IPS-18a (cell line): ENCODE results near the gene GSG1L.

ENCODE experiments used
- H3K27ac ChIP-seq: one replicate; pipeline ENCODE4 v1.5.1; 2013; ENCODE audit warnings: low read length
- H3K27me3 ChIP-seq: one replicate; pipeline ENCODE4 v1.6.1; 2013; ENCODE audit warnings: mild to moderate bottlenecking, low read length; ENCODE audit not compliant: control insufficient read depth, insufficient read depth
- H3K36me3 ChIP-seq: one replicate; pipeline ENCODE4 v1.6.1; 2013; ENCODE audit warnings: low read depth, low read length; ENCODE audit not compliant: control insufficient read depth
- H3K4me1 ChIP-seq: one replicate; pipeline ENCODE4 v1.6.1; 2013; ENCODE audit warnings: low read depth, low read length; ENCODE audit not compliant: control insufficient read depth
- H3K4me3 ChIP-seq: one replicate; pipeline ENCODE4 v1.5.1; 2013; ENCODE audit warnings: low read length
- H3K9ac ChIP-seq: one replicate; pipeline ENCODE4 v1.6.1; 2013; ENCODE audit warnings: mild to moderate bottlenecking, low read length, moderate library complexity
- H3K9me3 ChIP-seq: one replicate; pipeline ENCODE4 v1.6.1; 2013; ENCODE audit warnings: low read depth, low read length; ENCODE audit not compliant: control insufficient read depth

GSG1L gene

GRCh38 chr16:28061352-28062101, 2.0 kb downstream of the GSG1L start:
- Histone ChIP-seq H3K36me3 (no peaks in the 10 kb centered on the region), H3K9ac (no peak overlapping the region), H3K27ac (no peak overlapping the region), H3K4me3 (no peak overlapping the region), H3K4me1 (no peaks in the 10 kb centered on the region), H3K27me3 (peaks cover 52% of the 10 kb centered on the region), H3K9me3 (no peaks in the 10 kb centered on the region)

- no peaks in the 10 kb centered on the region for H3K4me1 ChIP-seq
- H3K9ac ChIP-seq = no peak overlapping the region
- peaks cover 50% of the 10 kb centered on the region for H3K27me3 ChIP-seq
- no peaks in the 10 kb centered on the region for H3K36me3 ChIP-seq
- no peaks in the 10 kb centered on the region for H3K9me3 ChIP-seq
- no peak overlapping the region for H3K27ac ChIP-seq
- no peak overlapping the region for H3K4me3 ChIP-seq
Measured at GRCh38 chr16:28059841-28060575, 3.5 kb downstream of the GSG1L start.

- Histone ChIP-seq H3K9ac (no peak overlapping the region), H3K4me3 (no peak overlapping the region), H3K4me1 (no peaks in the 10 kb centered on the region), H3K36me3 (no peaks in the 10 kb centered on the region), H3K9me3 (no peaks in the 10 kb centered on the region), H3K27me3 (peaks cover 40% of the 10 kb centered on the region), H3K27ac (no peak overlapping the region)
Measured at GRCh38 chr16:28058839-28059589, 4.5 kb downstream of the GSG1L start.

GRCh38 chr16:28057949-28058348, 5.6 kb downstream of the GSG1L start:
- Histone ChIP-seq H3K9me3 (no peaks in the 10 kb centered on the region), H3K9ac (no peak overlapping the region), H3K4me1 (no peaks in the 10 kb centered on the region), H3K27me3 (peaks cover 35% of the 10 kb centered on the region), H3K36me3 (no peaks in the 10 kb centered on the region), H3K27ac (no peak overlapping the region), H3K4me3 (no peak overlapping the region)

DNA sequence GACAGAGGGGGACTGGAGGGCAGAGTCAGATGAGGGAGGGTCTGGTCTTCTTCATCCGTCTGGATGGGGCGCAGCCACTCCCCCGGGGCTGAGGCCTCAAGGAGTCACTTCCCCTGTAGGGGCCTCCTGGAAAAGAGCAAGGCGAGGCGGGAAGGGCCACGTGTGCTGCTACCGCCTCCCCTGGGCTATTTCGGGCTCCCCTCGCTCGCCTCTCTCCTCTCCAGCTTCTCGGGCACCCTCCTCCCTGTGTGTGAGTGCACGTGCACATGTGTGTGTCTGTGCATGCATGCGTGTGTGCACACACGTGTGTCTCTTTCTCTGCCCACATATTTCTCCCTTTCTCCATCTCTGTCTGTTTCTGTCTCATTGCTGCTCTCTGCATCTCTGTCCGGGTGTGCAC, 10.1 kb downstream of the GSG1L start:
- no peak overlapping the region for H3K4me3 ChIP-seq
- H3K9me3 ChIP-seq = no peaks in the 10 kb centered on the region
- H3K27ac ChIP-seq = no peak overlapping the region
- H3K27me3 ChIP-seq = no peaks in the 10 kb centered on the region
- H3K9ac ChIP-seq = no peak overlapping the region
- no peaks in the 10 kb centered on the region for H3K4me1 ChIP-seq
- no peaks in the 10 kb centered on the region for H3K36me3 ChIP-seq

DNA sequence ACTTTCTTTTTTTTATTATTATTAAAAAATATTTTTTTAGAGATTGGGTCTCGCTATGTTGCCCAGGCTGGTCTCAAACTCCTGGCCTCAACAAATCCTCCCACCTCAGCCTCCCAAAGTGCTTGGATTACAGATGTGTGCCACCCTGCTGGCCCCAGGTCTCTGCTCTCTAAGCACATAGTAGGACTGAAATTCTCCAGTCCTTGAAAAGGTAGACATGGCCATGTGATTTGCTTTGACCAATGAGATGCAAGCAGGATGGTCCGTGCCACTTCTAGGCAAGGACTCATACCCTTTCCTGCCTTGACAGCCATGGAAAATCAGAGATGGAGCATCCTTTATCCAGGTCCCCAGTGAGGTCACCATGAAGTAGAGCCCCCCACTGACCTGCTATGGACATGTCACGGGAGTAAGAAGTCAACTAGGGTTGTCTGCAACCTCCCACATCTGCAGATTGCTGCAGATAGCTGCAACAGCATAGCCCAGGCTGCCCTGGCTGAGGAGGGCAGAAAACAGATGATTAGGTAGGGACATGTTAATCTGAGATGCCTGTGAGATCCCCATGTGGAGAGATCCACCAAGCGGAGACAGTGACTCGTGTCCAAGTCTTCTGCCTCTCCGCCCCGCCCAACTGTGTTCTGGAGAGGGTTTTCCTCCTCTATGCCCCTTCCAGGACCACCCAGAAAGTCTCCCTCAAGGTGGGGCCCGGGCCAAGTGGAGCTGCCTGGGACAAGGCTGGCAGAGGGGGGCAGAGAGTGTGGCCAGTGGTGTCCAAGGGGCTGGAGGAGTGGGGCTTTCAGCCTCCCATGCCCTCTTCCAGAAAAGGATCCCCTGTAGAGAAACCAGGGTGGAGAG, 11.0 kb downstream of the GSG1L start:
- H3K27me3 ChIP-seq = no peaks in the 10 kb centered on the region
- H3K9ac ChIP-seq = no peak overlapping the region
- H3K4me3 ChIP-seq = no peak overlapping the region
- H3K36me3 ChIP-seq = no peaks in the 10 kb centered on the region
- no peak overlapping the region for H3K27ac ChIP-seq
- no peaks in the 10 kb centered on the region for H3K9me3 ChIP-seq
- no peaks in the 10 kb centered on the region for H3K4me1 ChIP-seq

GRCh38 chr16:28051486-28051885, 12.0 kb downstream of the GSG1L start:
- Histone ChIP-seq H3K9me3 (no peaks in the 10 kb centered on the region), H3K4me3 (no peak overlapping the region), H3K27me3 (no peaks in the 10 kb centered on the region), H3K9ac (no peak overlapping the region), H3K4me1 (no peaks in the 10 kb centered on the region), H3K36me3 (no peaks in the 10 kb centered on the region), H3K27ac (no peak overlapping the region)

- H3K27ac ChIP-seq = no peak overlapping the region
- H3K4me1 ChIP-seq = no peaks in the 10 kb centered on the region
- no peak overlapping the region for H3K9ac ChIP-seq
- H3K9me3 ChIP-seq = no peaks in the 10 kb centered on the region
- no peak overlapping the region for H3K4me3 ChIP-seq
- no peaks in the 10 kb centered on the region for H3K36me3 ChIP-seq
- no peaks in the 10 kb centered on the region for H3K27me3 ChIP-seq
Measured at GRCh38 chr16:28042811-28043210, 20.7 kb downstream of the GSG1L start.

- no peaks in the 10 kb centered on the region for H3K4me1 ChIP-seq
Measured at GRCh38 chr16:28041615-28042014, 21.9 kb downstream of the GSG1L start.

GRCh38 chr16:28040039-28040438, 23.5 kb downstream of the GSG1L start:
- H3K27me3 ChIP-seq = no peaks in the 10 kb centered on the region

More at GRCh38 chr16:28041615-28042014, 21.9 kb downstream of the GSG1L start:
- Histone ChIP-seq H3K4me3 (no peak overlapping the region), H3K36me3 (no peaks in the 10 kb centered on the region), H3K27me3 (no peaks in the 10 kb centered on the region), H3K9ac (no peak overlapping the region), H3K9me3 (no peaks in the 10 kb centered on the region), H3K27ac (no peak overlapping the region)

DNA sequence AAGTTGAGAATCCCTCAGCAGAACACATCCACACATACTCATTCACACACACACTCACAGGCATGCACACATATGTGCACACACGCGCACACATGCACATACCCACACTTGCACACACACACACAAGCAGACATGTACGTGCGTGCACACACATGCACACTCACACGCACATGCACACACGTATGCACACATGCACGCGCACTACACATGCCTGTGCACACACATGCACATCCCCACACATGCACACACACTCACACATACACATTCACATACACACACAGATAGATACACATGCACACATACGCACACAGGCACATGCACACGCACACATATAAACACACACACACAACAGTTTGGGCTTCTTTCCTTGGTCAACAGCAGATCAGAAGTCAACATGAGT, 24.0 kb downstream of the GSG1L start:
- H3K27ac ChIP-seq = no peak overlapping the region
- no peaks in the 10 kb centered on the region for H3K27me3 ChIP-seq
- H3K36me3 ChIP-seq = no peaks in the 10 kb centered on the region
- no peak overlapping the region for H3K4me3 ChIP-seq
- H3K9me3 ChIP-seq = no peaks in the 10 kb centered on the region
- no peaks in the 10 kb centered on the region for H3K4me1 ChIP-seq
- H3K9ac ChIP-seq = no peak overlapping the region

More at GRCh38 chr16:28040039-28040438, 23.5 kb downstream of the GSG1L start:
- no peak overlapping the region for H3K9ac ChIP-seq
- no peak overlapping the region for H3K27ac ChIP-seq
- no peaks in the 10 kb centered on the region for H3K4me1 ChIP-seq
- H3K36me3 ChIP-seq = no peaks in the 10 kb centered on the region
- H3K4me3 ChIP-seq = no peak overlapping the region
- no peaks in the 10 kb centered on the region for H3K9me3 ChIP-seq
